IPS-NIHi7 (cell line): ENCODE measurements around the gene B4GALNT2.
"Not testable (repeated sequence)": the region's sequence is repeated elsewhere in the genome, so short reads cannot be mapped to it uniquely, and the experiment has no call there.

ENCODE experiments used
- DNase-seq: peaks from one replicate; pipeline ENCODE4 v3.0.0; 2012; ENCODE audit warnings: mixed read lengths; ENCODE audit errors: extremely low spot score

Gene B4GALNT2

GRCh38 chr17:49120166-49120565 is 12.4 kb upstream of the B4GALNT2 start:
- no peak for DNase-seq

- DNase-seq: no peak
Observed at GRCh38 chr17:49121696-49122292, 10.8 kb upstream of the B4GALNT2 start.

GRCh38 chr17:49122566-49122965 is 10.0 kb upstream of the B4GALNT2 start:
- no peak for DNase-seq

GRCh38 chr17:49123061-49123460 is 9.5 kb upstream of the B4GALNT2 start:
- DNase-seq: no peak

- DNase-seq: no peak
Observed at GRCh38 chr17:49125449-49125848, 7.1 kb upstream of the B4GALNT2 start.

- not testable (repeated sequence) for DNase-seq
Observed at GRCh38 chr17:49126183-49126859, 6.2 kb upstream of the B4GALNT2 start.

GRCh38 chr17:49129359-49129950 is 3.1 kb upstream of the B4GALNT2 start:
- DNase-seq: not testable (repeated sequence)

- DNase-seq: no peak
Observed at GRCh38 chr17:49130891-49131290, 1.7 kb upstream of the B4GALNT2 start.

GRCh38 chr17:49132317-49132698 is 261 bp upstream of the B4GALNT2 start:
- DNase-seq: no peak

- no peak for DNase-seq
Observed at GRCh38 chr17:49136335-49136734, 3.8 kb downstream of the B4GALNT2 start.

- not testable (repeated sequence) for DNase-seq
Observed at GRCh38 chr17:49145654-49146053, 13.1 kb downstream of the B4GALNT2 start.

- DNase-seq: no peak
Observed at GRCh38 chr17:49146620-49147306, 14.2 kb downstream of the B4GALNT2 start.

GRCh38 chr17:49148171-49148570 is 15.6 kb downstream of the B4GALNT2 start:
- DNase-seq: no peak

- no peak for DNase-seq
Observed at GRCh38 chr17:49151996-49152395, 19.4 kb downstream of the B4GALNT2 start.

- no peak for DNase-seq
Observed at GRCh38 chr17:49156256-49156655, 23.7 kb downstream of the B4GALNT2 start.

- DNase-seq: peak; percentile 36
Observed at GRCh38 chr17:49157784-49158183, 25.2 kb downstream of the B4GALNT2 start.

- no peak for DNase-seq
Observed at GRCh38 chr17:49162866-49163265, 30.3 kb downstream of the B4GALNT2 start.

- DNase-seq: no peak
Observed at GRCh38 chr17:49165143-49165542, 32.6 kb downstream of the B4GALNT2 start.

GRCh38 chr17:49168706-49169105 is 36.1 kb downstream of the B4GALNT2 start:
- no peak for DNase-seq

- DNase-seq: no peak
Observed at GRCh38 chr17:49170216-49170615, 37.6 kb downstream of the B4GALNT2 start.

- DNase-seq: not testable (repeated sequence)
Observed at GRCh38 chr17:49170711-49171110, 38.1 kb downstream of the B4GALNT2 start.

GRCh38 chr17:49175978-49176377 is 43.4 kb downstream of the B4GALNT2 start:
- not testable (repeated sequence) for DNase-seq

- peak; percentile 88 for DNase-seq
Observed at GRCh38 chr17:49180303-49180702, 47.7 kb downstream of the B4GALNT2 start.
